Naive B cell (primary cell): Measurements from ENCODE around the gene ZNF304. TPM values are rescaled to one million over a fixed set of nuclear protein-coding genes. Genes with fewer than 3 reads are reported as not detected.
"Not testable (repeated sequence)": the region's sequence is repeated elsewhere in the genome, so short reads cannot be mapped to it uniquely, and the experiment has no call there.

Experiments
- ATAC-seq, 2 donors: fragments of 150-1000 bp; cut with Tn5 transposase; 2 replicates each; pipeline ENCODE4 v1.10.0; 2021; ENCODE audit warnings: low read depth in 2 of 2, mild to moderate bottlenecking in 2 of 2, moderate library complexity in 2 of 2
- DNase-seq: peaks from one replicate; pipeline ENCODE4 v3.0.0; 2022
- H3K27ac Mint-ChIP-seq, 6 donors: one replicate each; pipeline ENCODE4 v1.8.0; 2020 to 2022; ENCODE audit warnings: mild to moderate bottlenecking in 6 of 6, mixed read lengths in 6 of 6, moderate library complexity in 5 of 6, inconsistent platforms in 2 of 6
- H3K27me3 Mint-ChIP-seq, 3 donors: one replicate each; pipeline ENCODE4 v1.8.0; 2021 to 2022; ENCODE audit warnings: mixed read lengths in 3 of 3, mild to moderate bottlenecking in 1 of 3
- H3K36me3 Mint-ChIP-seq, 2 donors: one replicate each; pipeline ENCODE4 v1.8.0; 2020 to 2022; ENCODE audit warnings: mixed read lengths in 2 of 2, inconsistent platforms in 1 of 2, mild to moderate bottlenecking in 1 of 2
- H3K4me1 Mint-ChIP-seq, 3 donors: one replicate each; pipeline ENCODE4 v1.8.0; 2020 to 2022; ENCODE audit warnings: mixed read lengths in 3 of 3, inconsistent platforms in 1 of 3, mild to moderate bottlenecking in 1 of 3, moderate library complexity in 1 of 3
- H3K4me3 Mint-ChIP-seq, 8 donors: one replicate each; pipeline ENCODE4 v1.8.0; 2020 to 2022; ENCODE audit warnings: mild to moderate bottlenecking in 8 of 8, mixed read lengths in 8 of 8, moderate library complexity in 8 of 8, inconsistent platforms in 2 of 8
- H3K9me3 Mint-ChIP-seq, 7 donors: one replicate each; pipeline ENCODE4 v1.8.0; 2020 to 2022; ENCODE audit warnings: mixed read lengths in 7 of 7, mild to moderate bottlenecking in 5 of 7, inconsistent platforms in 2 of 7, moderate library complexity in 1 of 7
- polyA plus RNA-seq, 6 donors: library from polyadenylated mRNA; unstranded; fragments of 300-500 nt; fragmentation: Illumina TruSeq; gene quantifications; one replicate each; pipeline ENCODE4 v1.2.3, GENCODE V29; 2021; ENCODE audit warnings: low read depth in 6 of 6

The ZNF304 gene
- polyA plus RNA-seq, 6 donors from 2014 or later, result 4.1 to 8.4 (median 5.0) TPM

- peaks cover 0 to 10% (median 3%) of the 10 kb centered on the region in 7 donors for H3K9me3 Mint-ChIP-seq
- DNase-seq, result no peak
- peak overlapping the region in 2 of 8 donors; percentile 47 to 58 for H3K4me3 Mint-ChIP-seq
- peaks cover 24 to 35% (median 24%) of the 10 kb centered on the region in 3 donors for H3K4me1 Mint-ChIP-seq
- H3K27me3 Mint-ChIP-seq, result no peaks in the 10 kb centered on the region
- peaks cover 14 to 46% of the 10 kb centered on the region in 2 donors for H3K36me3 Mint-ChIP-seq
- no peak overlapping the region for H3K27ac Mint-ChIP-seq
- no peak for ATAC-seq
Observed at GRCh38 chr19:57366776-57367175, 15.7 kb downstream of the ZNF304 start.

- H3K27me3 Mint-ChIP-seq, result no peaks in the 10 kb centered on the region
- no peak for DNase-seq
- H3K4me1 Mint-ChIP-seq, result peaks cover 0 to 12% (median 4%) of the 10 kb centered on the region in 3 donors
- H3K9me3 Mint-ChIP-seq, result peaks cover 13 to 49% (median 37%) of the 10 kb centered on the region in 7 donors
- H3K4me3 Mint-ChIP-seq, result no peak overlapping the region
- H3K27ac Mint-ChIP-seq, result no peak overlapping the region
- H3K36me3 Mint-ChIP-seq, result peaks cover 54 to 84% of the 10 kb centered on the region in 2 donors
- no peak for ATAC-seq
Observed at GRCh38 chr19:57374179-57374578, 23.1 kb downstream of the ZNF304 start.

GRCh38 chr19:57374647-57375046 lies 23.6 kb downstream of the ZNF304 start:
- H3K9me3 Mint-ChIP-seq, result peaks cover 18 to 54% (median 42%) of the 10 kb centered on the region in 7 donors
- not testable (repeated sequence) for DNase-seq

DNA sequence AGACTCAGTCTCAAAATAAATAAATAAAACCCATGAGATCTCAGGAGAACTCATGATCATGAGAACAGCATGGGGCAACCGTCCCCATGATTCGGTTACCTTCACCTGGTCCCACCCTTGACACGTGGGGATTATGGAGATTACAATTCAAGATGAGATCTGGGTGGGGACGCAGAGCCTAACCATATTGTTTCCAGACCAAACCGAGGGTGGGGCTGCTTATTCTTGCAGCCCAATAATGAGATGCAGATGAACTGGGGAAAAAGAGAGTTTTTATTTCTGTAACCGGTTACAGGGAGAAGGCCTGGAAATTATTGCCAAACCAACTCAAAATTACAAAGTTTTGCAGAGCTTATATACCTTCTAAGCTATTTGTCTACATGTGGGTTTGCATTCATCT lies 25.1 kb downstream of the ZNF304 start:
- ATAC-seq, result no peak
- Mint-ChIP-seq H3K27me3 (no peaks in the 10 kb centered on the region), H3K27ac (no peak overlapping the region), H3K36me3 (peaks cover 58 to 72% of the 10 kb centered on the region in 2 donors), H3K4me1 (no peaks in the 10 kb centered on the region), H3K4me3 (peak overlapping the region in 1 of 8 donors; percentile 37), H3K9me3 (peaks cover 19 to 63% (median 47%) of the 10 kb centered on the region in 7 donors)
- no peak for DNase-seq

More at GRCh38 chr19:57374647-57375046, 23.6 kb downstream of the ZNF304 start:
- ATAC-seq, H3K4me3 Mint-ChIP-seq, H3K27me3 Mint-ChIP-seq, H3K4me1 Mint-ChIP-seq, H3K27ac Mint-ChIP-seq: not testable (repeated sequence)
- peaks cover 58 to 84% of the 10 kb centered on the region in 2 donors for H3K36me3 Mint-ChIP-seq

GRCh38 chr19:57377498-57378146 lies 26.6 kb downstream of the ZNF304 start:
- peaks cover 19 to 66% (median 47%) of the 10 kb centered on the region in 7 donors for H3K9me3 Mint-ChIP-seq
- H3K27ac Mint-ChIP-seq, result no peak overlapping the region
- no peak overlapping the region for H3K4me3 Mint-ChIP-seq
- H3K27me3 Mint-ChIP-seq, result no peaks in the 10 kb centered on the region
- no peak for ATAC-seq
- H3K36me3 Mint-ChIP-seq, result peaks cover 45 to 57% of the 10 kb centered on the region in 2 donors
- DNase-seq, result no peak
- no peaks in the 10 kb centered on the region for H3K4me1 Mint-ChIP-seq

DNA sequence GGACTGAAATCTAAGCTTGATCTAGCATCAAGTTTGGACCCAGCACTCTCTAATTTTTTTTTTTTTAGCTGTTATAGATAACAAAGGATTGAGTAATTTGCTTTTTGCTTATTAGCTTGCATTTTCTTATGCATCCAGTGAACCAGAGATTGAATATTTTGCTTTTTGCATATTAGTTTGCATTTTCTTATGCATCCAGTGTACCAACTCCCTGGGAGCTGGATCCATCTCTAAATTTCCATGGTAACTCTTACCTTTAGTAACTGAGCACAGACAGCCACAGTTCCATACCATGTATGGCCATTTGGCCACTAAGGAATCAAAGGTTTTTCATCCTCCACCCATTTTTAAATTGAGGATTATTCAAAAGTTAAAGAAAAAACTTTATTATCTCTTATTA lies 29.9 kb downstream of the ZNF304 start:
- Mint-ChIP-seq H3K9me3 (peaks cover 18 to 50% (median 37%) of the 10 kb centered on the region in 7 donors), H3K4me3 (no peak overlapping the region), H3K4me1 (no peaks in the 10 kb centered on the region), H3K27ac (no peak overlapping the region), H3K36me3 (peaks cover 32 to 35% of the 10 kb centered on the region in 2 donors), H3K27me3 (no peaks in the 10 kb centered on the region)
- DNase-seq (no peak), ATAC-seq (no peak)

GRCh38 chr19:57382806-57383488 lies 31.9 kb downstream of the ZNF304 start:
- Mint-ChIP-seq H3K9me3 (peaks cover 10 to 30% (median 22%) of the 10 kb centered on the region in 7 donors), H3K4me3 (no peak overlapping the region), H3K36me3 (peaks cover 19 to 20% of the 10 kb centered on the region in 2 donors), H3K27ac (no peak overlapping the region), H3K27me3 (no peaks in the 10 kb centered on the region), H3K4me1 (no peaks in the 10 kb centered on the region)
- DNase-seq (no peak), ATAC-seq (no peak)

GRCh38 chr19:57389194-57389729 lies 38.2 kb downstream of the ZNF304 start:
- Mint-ChIP-seq H3K36me3 (peaks cover 7 to 13% of the 10 kb centered on the region in 2 donors), H3K4me1 (peaks cover 24 to 46% (median 25%) of the 10 kb centered on the region in 3 donors), H3K4me3 (peak overlapping the region; percentile 88 to 98 (median 95)), H3K27me3 (no peaks in the 10 kb centered on the region), H3K27ac (peak overlapping the region; percentile 97 to 99 (median 98)), H3K9me3 (peaks cover 0 to 2% (median 0%) of the 10 kb centered on the region in 7 donors)
- no peak for DNase-seq
- no peak for ATAC-seq

GRCh38 chr19:57389730-57390598 lies 38.9 kb downstream of the ZNF304 start, which contains the start of gene ZNF548:
Gene ZNF548, plus strand, starts transcription at chr19:57389854. Its CDS starts 246 bp downstream, at chr19:57390100.
- DNase-seq, result peak; percentile 97
- Mint-ChIP-seq H3K27me3 (no peaks in the 10 kb centered on the region), H3K36me3 (peaks cover 10 to 20% of the 10 kb centered on the region in 2 donors), H3K9me3 (peaks cover 0 to 2% (median 0%) of the 10 kb centered on the region in 7 donors), H3K4me1 (peaks cover 30 to 53% (median 31%) of the 10 kb centered on the region in 3 donors), H3K27ac (peak within 1 kb of the TSS; percentile 97 to 99 (median 98)), H3K4me3 (peak within 1 kb of the TSS; percentile 88 to 98 (median 95))
- ATAC-seq, result peak; percentile 92

- H3K4me3 Mint-ChIP-seq, result no peak overlapping the region
- H3K27me3 Mint-ChIP-seq, result no peaks in the 10 kb centered on the region
- ATAC-seq (no peak), DNase-seq (no peak)
- peaks cover 0 to 12% (median 6%) of the 10 kb centered on the region in 7 donors for H3K9me3 Mint-ChIP-seq
- peaks cover 18 to 39% (median 30%) of the 10 kb centered on the region in 3 donors for H3K4me1 Mint-ChIP-seq
- peaks cover 48 to 58% of the 10 kb centered on the region in 2 donors for H3K36me3 Mint-ChIP-seq
- H3K27ac Mint-ChIP-seq, result peak overlapping the region in 2 of 6 donors; percentile 31 to 76
Observed at GRCh38 chr19:57395710-57396109, 44.6 kb downstream of the ZNF304 start.

DNA sequence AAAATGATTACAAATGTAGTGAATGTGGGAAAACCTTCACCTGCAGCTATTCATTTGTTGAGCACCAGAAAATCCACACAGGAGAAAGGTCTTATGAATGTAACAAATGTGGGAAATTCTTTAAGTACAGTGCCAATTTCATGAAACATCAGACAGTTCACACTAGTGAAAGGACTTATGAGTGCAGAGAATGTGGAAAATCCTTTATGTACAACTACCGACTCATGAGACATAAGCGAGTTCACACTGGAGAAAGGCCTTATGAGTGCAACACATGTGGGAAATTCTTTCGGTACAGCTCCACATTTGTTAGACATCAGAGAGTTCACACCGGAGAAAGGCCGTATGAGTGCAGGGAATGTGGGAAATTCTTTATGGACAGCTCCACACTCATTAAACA lies 47.8 kb downstream of the ZNF304 start:
- no peak overlapping the region for H3K4me3 Mint-ChIP-seq
- H3K27me3 Mint-ChIP-seq, result no peaks in the 10 kb centered on the region
- peaks cover 0 to 12% (median 6%) of the 10 kb centered on the region in 7 donors for H3K9me3 Mint-ChIP-seq
- peaks cover 13 to 21% (median 16%) of the 10 kb centered on the region in 3 donors for H3K4me1 Mint-ChIP-seq
- no peak overlapping the region for H3K27ac Mint-ChIP-seq
- peaks cover 50 to 58% of the 10 kb centered on the region in 2 donors for H3K36me3 Mint-ChIP-seq
- no peak for ATAC-seq
- DNase-seq, result no peak

DNA sequence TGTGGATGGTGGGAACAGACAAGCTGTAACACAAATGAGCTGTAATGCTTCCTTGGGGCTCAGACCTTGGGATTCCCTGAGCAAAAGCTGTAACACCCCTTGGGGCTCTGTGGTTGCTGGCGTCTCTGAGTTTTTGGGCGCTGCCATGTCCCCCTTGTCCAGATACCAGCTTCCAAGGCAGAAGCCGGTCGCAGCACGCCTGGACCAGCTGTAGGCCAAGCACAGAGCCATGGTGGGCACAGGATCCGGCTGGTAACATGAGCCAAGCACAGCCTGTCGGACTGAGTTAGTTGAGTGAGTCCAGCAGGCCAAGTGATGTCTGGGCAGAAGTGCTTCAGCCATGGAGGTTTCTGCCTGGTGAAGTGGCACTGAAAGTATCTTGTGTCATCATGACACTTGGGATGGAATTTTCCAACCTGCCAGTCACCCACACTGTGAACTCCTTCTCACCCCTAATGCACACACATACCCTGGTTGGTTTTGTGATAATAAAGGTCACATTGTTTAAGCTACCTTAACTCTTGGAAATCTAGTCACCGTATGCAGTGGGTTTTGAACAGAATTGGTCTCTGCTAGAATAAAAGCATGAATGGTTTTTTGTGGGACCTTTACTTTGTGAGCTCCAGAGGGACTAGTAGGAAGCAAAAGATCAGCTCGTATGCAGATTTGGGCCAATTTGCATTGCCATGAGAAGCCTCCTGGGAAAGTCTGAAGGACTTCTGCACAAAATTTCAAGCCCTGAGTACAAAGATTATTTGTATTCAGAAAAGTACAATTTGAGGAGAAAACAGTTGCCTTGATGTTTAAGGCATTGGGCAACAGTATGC lies 52.9 kb downstream of the ZNF304 start:
- H3K27me3 Mint-ChIP-seq, result no peaks in the 10 kb centered on the region
- H3K36me3 Mint-ChIP-seq, result peaks cover 7 to 11% of the 10 kb centered on the region in 2 donors
- DNase-seq, result no peak
- H3K4me1 Mint-ChIP-seq, result peaks cover 6 to 8% (median 8%) of the 10 kb centered on the region in 3 donors
- H3K9me3 Mint-ChIP-seq, result peaks cover 0 to 2% (median 0%) of the 10 kb centered on the region in 7 donors
- no peak for ATAC-seq
- no peak overlapping the region for H3K4me3 Mint-ChIP-seq
- H3K27ac Mint-ChIP-seq, result no peak overlapping the region
